ENCODE results near the gene EPHA5.

EPHA5 gene

GRCh38 chr4:65624651-65625050 is 45.6 kb downstream of the EPHA5 start:
- DNase-seq (ENCODE audit: low spot score) = no peak

DNA sequence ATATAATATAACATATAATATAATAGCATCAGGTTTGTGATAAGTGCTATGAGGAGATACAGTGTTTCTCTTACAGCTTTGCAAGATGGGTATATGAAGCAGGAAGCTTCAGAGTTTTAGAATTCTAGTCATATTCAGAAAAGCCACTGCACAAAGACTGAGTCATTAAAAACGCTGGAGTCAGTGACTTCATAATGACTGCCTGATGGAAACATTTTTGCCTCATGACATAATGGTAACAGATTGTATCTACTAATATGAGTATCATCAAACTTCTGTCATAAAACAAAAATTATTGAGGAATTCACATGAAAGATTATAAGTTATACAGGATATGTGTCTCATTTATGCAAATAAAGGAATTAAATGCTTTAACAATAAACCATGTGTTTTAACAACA is 46.8 kb downstream of the EPHA5 start:
- no peak for DNase-seq (ENCODE audit: low spot score)

- no peak for DNase-seq (ENCODE audit: low spot score)
These were observed 52.9 kb downstream of the EPHA5 start for GRCh38 chr4:65617416-65617815.

DNA sequence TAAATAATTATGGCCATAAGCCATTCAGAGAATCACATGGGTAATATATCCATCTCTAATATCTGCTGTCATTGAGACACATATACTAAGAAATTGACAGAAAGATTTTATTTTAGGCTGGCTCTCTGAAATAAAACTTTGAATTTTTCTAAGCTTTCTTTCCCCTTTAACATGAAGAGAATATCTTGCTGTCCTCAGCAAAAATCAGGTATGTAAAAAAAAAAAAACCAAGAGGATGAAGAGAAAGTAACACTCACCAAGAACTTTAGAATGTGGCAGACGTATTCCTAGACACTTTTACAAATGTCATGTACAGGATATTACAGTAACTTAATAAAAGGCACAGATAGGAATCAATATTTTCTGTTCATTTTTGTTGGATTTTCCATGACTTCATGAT is 65.8 kb downstream of the EPHA5 start:
- no peak for DNase-seq (ENCODE audit: low spot score)

- DNase-seq (ENCODE audit: low spot score) = no peak
These were observed 69.6 kb downstream of the EPHA5 start for GRCh38 chr4:65600656-65601055.

DNA sequence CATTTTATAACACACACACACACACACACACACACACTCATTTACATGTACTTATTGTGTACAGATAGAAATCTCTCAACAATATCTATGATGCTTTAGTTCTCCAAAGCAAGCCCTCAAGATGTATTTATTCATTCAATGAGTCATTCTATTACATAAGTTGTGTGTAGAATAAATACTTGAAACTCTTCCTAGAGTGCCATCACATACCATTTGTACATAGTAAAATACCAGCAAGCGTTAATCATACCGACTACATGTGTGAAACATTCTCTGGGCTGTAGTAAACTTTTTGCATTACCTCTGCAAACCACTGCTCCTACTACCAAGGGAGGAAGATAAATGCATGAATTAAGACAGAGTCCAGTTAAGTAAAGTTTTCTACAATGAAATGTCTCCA is 70.9 kb downstream of the EPHA5 start:
- no peak for DNase-seq (ENCODE audit: low spot score)

- no peak for DNase-seq (ENCODE audit: low spot score)
These were observed 72.6 kb downstream of the EPHA5 start for GRCh38 chr4:65597697-65598096.

GRCh38 chr4:65592089-65592488 is 78.2 kb downstream of the EPHA5 start:
- no peak for DNase-seq (ENCODE audit: low spot score)

DNA sequence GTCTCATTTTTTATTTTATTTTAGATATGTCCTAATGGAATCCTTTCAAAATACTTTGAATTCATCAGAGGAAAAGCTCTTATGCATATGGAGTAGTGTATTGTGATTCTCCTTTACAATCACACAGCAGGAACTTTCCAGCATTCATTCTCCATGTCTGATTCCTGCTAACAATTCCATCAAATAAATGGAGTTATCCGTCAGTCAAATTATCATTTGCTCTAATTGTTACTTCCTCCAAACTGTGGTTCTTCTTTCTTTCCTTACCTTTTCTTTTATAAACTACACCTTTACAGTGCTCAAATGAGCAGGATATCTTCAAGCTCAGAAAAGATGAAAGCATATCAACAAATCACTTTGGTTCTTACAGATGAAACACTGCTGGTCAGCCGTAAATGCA is 80.4 kb downstream of the EPHA5 start:
- no peak for DNase-seq (ENCODE audit: low spot score)

GRCh38 chr4:65589331-65589730 is 81.0 kb downstream of the EPHA5 start:
- no peak for DNase-seq (ENCODE audit: low spot score)

GRCh38 chr4:65580551-65580950 is 89.7 kb downstream of the EPHA5 start:
- no peak for DNase-seq (ENCODE audit: low spot score)

DNA sequence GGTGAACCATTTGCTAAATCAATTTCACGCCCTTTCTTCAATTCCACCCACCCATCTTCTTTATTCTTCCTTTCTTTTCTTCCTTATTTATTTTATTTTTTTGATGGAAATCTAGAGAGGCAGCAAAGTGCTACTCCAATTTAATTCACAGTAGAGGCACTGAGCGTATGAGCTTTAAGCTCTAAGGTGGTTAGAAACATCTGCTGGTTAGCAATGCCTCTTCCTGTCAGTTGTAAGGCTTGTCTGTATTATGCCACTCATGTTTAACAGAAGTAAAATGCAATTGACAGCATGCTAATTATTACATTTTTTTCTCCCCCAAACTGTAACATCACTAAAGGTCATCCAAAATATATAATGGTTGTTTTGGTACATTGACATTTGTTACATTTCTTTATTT is 103.8 kb downstream of the EPHA5 start:
- DNase-seq (ENCODE audit: low spot score) = no peak

GRCh38 chr4:65561164-65561563 is 109.1 kb downstream of the EPHA5 start:
- no peak for DNase-seq (ENCODE audit: low spot score)

GRCh38 chr4:65559270-65559669 is 111.0 kb downstream of the EPHA5 start:
- DNase-seq (ENCODE audit: low spot score) = no peak

DNA sequence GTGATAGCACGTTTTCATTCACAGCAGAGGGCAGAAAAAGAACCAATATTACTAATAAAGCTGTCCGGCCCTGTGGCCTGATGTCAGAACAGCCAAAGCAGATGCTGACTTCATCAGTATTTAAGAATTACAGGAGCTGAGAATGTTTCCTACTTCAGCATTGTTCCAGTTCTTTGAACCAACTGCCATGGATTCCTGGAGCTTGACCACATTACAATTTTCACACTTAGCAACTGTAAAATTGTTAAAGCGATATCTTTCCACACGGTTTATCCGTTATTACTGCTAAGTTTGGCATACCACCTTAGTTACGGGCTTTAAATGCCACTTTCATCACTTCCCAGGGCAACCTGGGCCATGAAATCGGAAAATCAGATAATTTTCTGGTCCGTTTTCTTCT is 118.2 kb downstream of the EPHA5 start:
- DNase-seq (ENCODE audit: low spot score) = no peak

- DNase-seq (ENCODE audit: low spot score) = no peak
These were observed 119.8 kb downstream of the EPHA5 start for GRCh38 chr4:65550500-65550899.

GRCh38 chr4:65546882-65547416 is 123.3 kb downstream of the EPHA5 start:
- peak; percentile 19 for DNase-seq (ENCODE audit: low spot score)

GRCh38 chr4:65538571-65538970 is 131.7 kb downstream of the EPHA5 start:
- no peak for DNase-seq (ENCODE audit: low spot score)

GRCh38 chr4:65535113-65535512 is 135.2 kb downstream of the EPHA5 start:
- DNase-seq (ENCODE audit: low spot score) = no peak

DNA sequence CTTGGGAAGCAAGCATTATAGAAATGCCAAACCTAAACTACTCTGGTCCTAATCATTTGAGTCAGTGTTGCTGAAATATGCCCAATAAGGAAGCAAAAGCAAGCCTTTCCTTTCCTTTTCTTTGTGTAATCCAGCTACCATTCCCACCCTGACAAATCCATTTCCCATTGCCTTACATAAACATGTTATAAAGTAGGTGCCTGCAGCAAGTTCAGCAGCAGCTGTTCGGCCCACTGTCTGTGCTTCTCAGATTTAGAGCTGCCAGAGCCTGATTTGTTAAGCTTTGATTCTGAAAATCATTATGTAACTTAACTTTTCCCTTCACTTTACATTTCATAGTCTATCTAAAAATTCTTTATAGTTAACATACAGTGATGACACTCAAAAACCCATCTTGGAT is 148.6 kb downstream of the EPHA5 start:
- DNase-seq (ENCODE audit: low spot score) = no peak

DNA sequence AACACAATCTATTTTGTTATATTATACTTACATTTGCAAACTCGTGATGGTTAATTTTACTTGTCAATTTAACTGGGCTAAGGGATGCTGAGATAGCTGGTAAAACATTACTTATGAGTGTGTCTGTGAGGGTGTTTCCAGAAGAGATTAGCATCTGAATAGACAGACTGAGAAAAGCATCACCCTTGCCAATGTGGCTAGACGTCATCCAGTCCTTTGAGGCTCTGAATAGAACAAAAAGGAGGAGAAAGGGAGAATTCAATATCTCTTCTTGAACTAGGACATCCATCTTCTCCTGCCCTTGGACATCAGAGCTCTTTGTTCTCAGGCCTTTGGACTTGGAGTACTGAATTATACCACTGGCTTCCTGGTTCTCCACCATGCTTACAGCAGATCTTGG is 154.6 kb downstream of the EPHA5 start:
- peak; percentile 17 for DNase-seq (ENCODE audit: low spot score)

GRCh38 chr4:65510976-65511375 is 159.3 kb downstream of the EPHA5 start:
- DNase-seq (ENCODE audit: low spot score) = no peak

DNA sequence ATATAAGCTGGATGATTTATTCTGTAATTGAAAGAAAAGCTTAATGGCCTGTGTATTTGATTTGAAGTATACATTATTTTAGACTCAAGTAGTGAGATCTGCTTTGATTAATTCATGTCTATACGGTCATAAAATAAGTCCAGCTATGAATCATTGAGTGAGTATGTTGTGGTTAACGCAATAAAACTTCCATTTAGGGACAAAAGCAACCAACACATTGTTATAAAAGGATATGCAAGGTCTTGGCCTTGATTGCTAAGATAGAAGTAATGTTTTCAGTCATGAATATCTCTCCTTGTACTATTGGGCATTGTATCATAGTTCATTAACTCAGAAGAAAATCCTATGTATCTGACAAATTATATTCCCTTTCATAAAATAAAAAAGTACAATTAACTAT is 162.1 kb downstream of the EPHA5 start:
- DNase-seq (ENCODE audit: low spot score) = no peak

GRCh38 chr4:65502131-65502701 is 168.1 kb downstream of the EPHA5 start:
- DNase-seq (ENCODE audit: low spot score) = no peak

- no peak for DNase-seq (ENCODE audit: low spot score)
These were observed 171.7 kb downstream of the EPHA5 start for GRCh38 chr4:65498606-65499005.

Measured in pons (tissue), 1 donor.